ENCODE measurements around the gene MYO1H.
A peak's percentile ranks its signal among the peaks of the same experiment; 100 is the strongest.
"Not testable (repeated sequence)": the region's sequence is repeated elsewhere in the genome, so short reads cannot be mapped to it uniquely, and the experiment has no call there.

The MYO1H gene

GRCh38 chr12:109421355-109422087, 73.8 kb downstream of the MYO1H start:
- no peak for DNase-seq

GRCh38 chr12:109422251-109422650, 74.6 kb downstream of the MYO1H start:
- no peak for DNase-seq

GRCh38 chr12:109423392-109423791, 75.7 kb downstream of the MYO1H start:
- DNase-seq: no peak

GRCh38 chr12:109428037-109428629, 80.4 kb downstream of the MYO1H start:
- DNase-seq: peak; percentile 59

- DNase-seq: not testable (repeated sequence)
Observed at GRCh38 chr12:109428804-109429203, 81.1 kb downstream of the MYO1H start.

- no peak for DNase-seq
Observed at GRCh38 chr12:109430244-109430643, 82.5 kb downstream of the MYO1H start.

GRCh38 chr12:109432431-109432830, 84.7 kb downstream of the MYO1H start:
- no peak for DNase-seq

GRCh38 chr12:109432842-109433304, 85.2 kb downstream of the MYO1H start:
- peak; percentile 65 for DNase-seq

- DNase-seq: no peak
Observed at GRCh38 chr12:109433618-109434017, 85.9 kb downstream of the MYO1H start.

- DNase-seq: no peak
Observed at GRCh38 chr12:109434582-109434981, 86.9 kb downstream of the MYO1H start.

GRCh38 chr12:109435428-109436187, 87.9 kb downstream of the MYO1H start:
- DNase-seq: no peak

GRCh38 chr12:109436188-109436560, 88.5 kb downstream of the MYO1H start:
- no peak for DNase-seq

GRCh38 chr12:109439181-109439580, 91.5 kb downstream of the MYO1H start:
- DNase-seq: no peak

GRCh38 chr12:109439951-109440350, 92.3 kb downstream of the MYO1H start:
- DNase-seq: not testable (repeated sequence)

- no peak for DNase-seq
Observed at GRCh38 chr12:109440851-109441490, 93.3 kb downstream of the MYO1H start.

GRCh38 chr12:109443794-109444193, 96.1 kb downstream of the MYO1H start:
- no peak for DNase-seq

- DNase-seq: no peak
Observed at GRCh38 chr12:109444259-109444658, 96.6 kb downstream of the MYO1H start.

- DNase-seq: no peak
Observed at GRCh38 chr12:109445191-109445609, 97.5 kb downstream of the MYO1H start.

GRCh38 chr12:109446869-109447268, 99.2 kb downstream of the MYO1H start:
- no peak for DNase-seq

- DNase-seq: no peak
Observed at GRCh38 chr12:109447482-109447881, 99.8 kb downstream of the MYO1H start.

- DNase-seq: no peak
Observed at GRCh38 chr12:109448272-109448671, 100.6 kb downstream of the MYO1H start.

- no peak for DNase-seq
Observed at GRCh38 chr12:109448707-109449390, 101.1 kb downstream of the MYO1H start.
